M059J (cell line): ENCODE data around the gene BTG2. TPM values are rescaled to one million over a fixed set of nuclear protein-coding genes. Genes with fewer than 3 reads are reported as not detected.

Experiments used
- DNase-seq: peaks from one replicate; pipeline ENCODE4 v3.0.0-alpha.2; 2012; ENCODE audit warnings: low read depth
- total RNA-seq: library from RNA; depleted of rRNA; stranded (reverse); fragments of >200 nt; shearing (Covaris generic); gene quantifications from 2 replicates; pipeline ENCODE4 v1.2.3, GENCODE V29; 2014

The BTG2 gene
- total RNA-seq, 1 experiment from 2014 or later = 0.67 TPM

GRCh38 chr1:203276408-203276807, 28.9 kb upstream of the BTG2 start:
- DNase-seq = no peak

- DNase-seq = no peak
Measured at GRCh38 chr1:203276916-203277545, 28.3 kb upstream of the BTG2 start.

GRCh38 chr1:203278082-203278884, 27.0 kb upstream of the BTG2 start:
- DNase-seq = peak; percentile 31

GRCh38 chr1:203278885-203279406, 26.4 kb upstream of the BTG2 start:
- DNase-seq = no peak

- DNase-seq = no peak
Measured at GRCh38 chr1:203280061-203280460, 25.3 kb upstream of the BTG2 start.

GRCh38 chr1:203281033-203281432, 24.3 kb upstream of the BTG2 start:
- no peak for DNase-seq

GRCh38 chr1:203281851-203282661, 23.3 kb upstream of the BTG2 start:
- no peak for DNase-seq

GRCh38 chr1:203282720-203283542, 22.4 kb upstream of the BTG2 start:
- no peak for DNase-seq

GRCh38 chr1:203283597-203283996, 21.7 kb upstream of the BTG2 start:
- no peak for DNase-seq

- no peak for DNase-seq
Measured at GRCh38 chr1:203284411-203285123, 20.8 kb upstream of the BTG2 start.

GRCh38 chr1:203286161-203286984, 18.9 kb upstream of the BTG2 start:
- no peak for DNase-seq

- DNase-seq = no peak
Measured at GRCh38 chr1:203287109-203287893, 18.0 kb upstream of the BTG2 start.

GRCh38 chr1:203287898-203288297, 17.4 kb upstream of the BTG2 start:
- DNase-seq = no peak

GRCh38 chr1:203288400-203288799, 16.9 kb upstream of the BTG2 start:
- DNase-seq = no peak

- no peak for DNase-seq
Measured at GRCh38 chr1:203289281-203289981, 15.9 kb upstream of the BTG2 start.

GRCh38 chr1:203289982-203290260, 15.4 kb upstream of the BTG2 start:
- DNase-seq = no peak

- DNase-seq = peak; percentile 50
Measured at GRCh38 chr1:203290261-203291089, 14.8 kb upstream of the BTG2 start.
